GM21825 (cell line): ENCODE data around the gene ADM.
"Not testable (repeated sequence)": the region's sequence is repeated elsewhere in the genome, so short reads cannot be mapped to it uniquely, and the experiment has no call there.

Source experiments
- ATAC-seq: cut with Tn5 transposase; IDR thresholded peaks from one replicate; pipeline ENCODE4 v1.9.1; 2021; ENCODE audit warnings: mild to moderate bottlenecking, moderate library complexity; ENCODE audit not compliant: unreplicated experiment

Gene ADM, protein sequence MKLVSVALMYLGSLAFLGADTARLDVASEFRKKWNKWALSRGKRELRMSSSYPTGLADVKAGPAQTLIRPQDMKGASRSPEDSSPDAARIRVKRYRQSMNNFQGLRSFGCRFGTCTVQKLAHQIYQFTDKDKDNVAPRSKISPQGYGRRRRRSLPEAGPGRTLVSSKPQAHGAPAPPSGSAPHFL

DNA sequence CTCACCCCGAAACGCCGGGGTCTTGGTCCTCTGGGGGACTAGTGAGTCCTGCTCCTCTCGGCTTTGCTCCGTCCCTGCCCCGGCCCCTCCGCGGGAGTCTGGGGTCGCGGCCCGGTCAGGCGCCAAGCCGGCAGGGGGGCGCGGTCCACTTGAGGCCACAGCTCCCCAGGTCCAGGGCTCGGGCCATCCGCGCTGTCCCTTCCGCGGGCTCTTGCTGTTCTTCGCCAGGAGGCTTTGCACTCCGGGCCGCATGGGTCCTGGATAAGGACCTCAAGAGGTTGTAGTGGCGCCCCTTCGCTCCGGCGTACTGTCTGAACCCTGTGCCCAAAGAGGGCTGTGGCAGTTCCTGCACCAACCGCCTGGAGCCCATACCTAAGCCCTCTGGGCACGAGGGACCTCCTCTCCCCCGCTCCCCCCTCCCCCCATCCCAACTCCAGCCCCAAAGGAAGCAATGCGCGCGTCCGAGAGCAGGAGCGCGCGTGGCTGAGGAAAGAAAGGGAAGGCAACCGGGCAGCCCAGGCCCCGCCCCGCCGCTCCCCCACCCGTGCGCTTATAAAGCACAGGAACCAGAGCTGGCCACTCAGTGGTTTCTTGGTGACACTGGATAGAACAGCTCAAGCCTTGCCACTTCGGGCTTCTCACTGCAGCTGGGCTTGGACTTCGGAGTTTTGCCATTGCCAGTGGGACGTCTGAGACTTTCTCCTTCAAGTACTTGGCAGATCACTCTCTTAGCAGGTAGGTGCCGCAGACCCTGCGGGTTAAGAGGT, at the start of gene ADM:
Gene ADM, plus strand, starts transcription at position 579 of the 767 bp plus-strand sequence. CDS start 628 bp downstream, outside the sequence.
- ATAC-seq: no peak

DNA sequence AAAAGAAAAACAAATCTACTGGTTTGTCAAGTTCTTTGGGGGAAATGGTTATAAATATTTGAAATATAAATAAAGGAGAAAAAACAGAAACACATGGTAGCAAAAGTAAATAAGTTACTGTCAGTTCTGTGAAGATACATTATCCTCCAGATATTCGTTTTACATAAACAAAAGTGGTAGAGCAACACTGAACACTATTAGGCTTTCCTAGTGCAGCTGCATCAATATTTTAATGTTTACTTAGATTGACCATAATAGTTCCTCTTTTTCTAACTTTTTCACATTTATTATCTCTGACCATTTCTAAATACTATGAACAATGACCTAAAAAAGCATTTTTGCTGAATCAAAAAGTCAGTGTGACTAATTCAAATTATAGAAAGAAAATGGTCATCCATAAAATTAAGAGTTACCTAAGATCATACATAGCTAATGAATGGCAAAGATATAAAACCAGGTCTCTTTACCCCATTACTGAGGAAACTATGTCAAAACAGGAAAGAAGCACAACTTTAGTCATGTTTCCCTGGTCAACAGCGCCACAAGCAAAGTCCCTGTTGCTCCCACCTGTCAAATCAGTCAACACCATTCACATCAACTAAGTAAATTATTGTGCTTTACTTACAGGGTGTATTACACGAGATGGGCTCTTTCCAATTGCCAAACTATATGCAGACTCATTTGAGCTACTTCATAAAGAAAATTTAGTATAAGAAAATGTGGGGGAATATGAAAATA, 49.3 kb upstream of the ADM start:
- ATAC-seq: no peak

DNA sequence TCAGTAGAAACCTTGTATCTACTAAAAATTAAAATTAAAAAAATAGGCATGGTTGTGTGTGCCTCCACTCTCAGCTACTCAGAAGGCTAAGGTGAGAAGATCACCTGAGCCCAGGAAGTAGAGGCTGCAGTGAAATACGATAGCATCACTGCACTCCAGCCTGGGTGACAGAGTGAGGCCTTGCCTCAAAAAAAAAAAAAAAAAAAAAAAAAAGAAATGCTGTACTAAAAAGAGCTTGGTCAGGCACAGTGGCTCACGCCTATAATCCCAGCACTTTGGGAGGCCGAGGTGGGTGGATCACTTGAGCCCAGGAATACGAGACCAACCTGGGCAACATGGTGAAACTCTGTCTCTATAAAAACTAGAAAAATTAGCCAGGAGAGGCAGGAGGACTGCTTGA, 47.4 kb upstream of the ADM start:
- no peak for ATAC-seq

DNA sequence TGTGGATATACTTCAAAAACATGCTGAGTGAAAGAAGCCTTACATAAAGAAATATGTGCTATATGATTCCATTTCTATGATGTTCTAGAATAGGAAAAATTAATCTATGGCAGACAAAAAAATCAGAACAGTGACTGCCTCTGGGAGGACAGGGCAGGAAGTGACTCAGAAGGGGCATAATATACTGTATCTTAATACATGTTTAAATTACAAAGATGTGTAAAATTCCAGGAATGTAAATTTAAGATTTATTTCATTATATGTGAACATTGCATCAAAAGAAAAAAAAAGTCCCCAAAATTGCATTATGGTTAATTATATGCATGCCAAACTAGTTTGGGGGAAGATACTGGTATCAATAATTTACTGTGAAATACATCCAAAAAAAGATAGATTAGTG, 43.1 kb upstream of the ADM start:
- no peak for ATAC-seq

DNA sequence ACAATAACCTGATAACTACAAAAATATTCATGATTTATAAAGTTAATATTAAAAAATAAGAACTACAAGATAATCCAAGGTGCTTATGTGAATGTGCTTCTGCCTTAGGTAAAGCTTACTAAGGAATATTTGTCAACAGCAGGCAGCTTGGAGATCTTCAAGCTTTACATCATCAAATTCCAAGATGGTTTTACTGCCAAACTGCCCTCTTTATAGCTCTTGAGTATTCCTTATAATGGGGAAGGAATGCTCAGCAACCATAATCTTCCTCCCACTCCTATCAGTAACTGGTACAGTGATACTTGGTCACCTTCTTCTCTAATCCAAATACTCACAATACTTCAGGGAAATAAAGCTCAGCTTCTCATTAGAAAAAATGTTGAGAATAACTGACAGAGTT, 40.9 kb upstream of the ADM start:
- ATAC-seq: no peak

DNA sequence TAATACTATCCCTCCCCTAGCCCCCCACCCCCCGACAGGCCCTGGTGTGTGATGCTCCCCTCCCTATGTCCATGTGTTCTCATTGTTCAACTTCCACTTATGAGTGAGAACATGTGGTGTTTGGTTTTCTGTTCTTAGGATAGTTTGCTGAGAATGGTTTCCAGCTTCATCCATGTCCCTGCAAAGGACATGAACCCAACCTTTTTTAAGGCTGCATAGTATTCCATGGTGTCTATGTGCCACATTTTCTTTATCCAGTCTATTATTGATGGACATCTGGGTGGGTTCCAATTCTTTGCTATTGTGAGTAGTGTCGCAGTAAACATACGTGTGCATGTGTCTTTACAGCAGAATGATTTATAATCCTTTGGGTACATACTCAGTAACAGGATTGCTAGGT, 40.2 kb upstream of the ADM start:
- ATAC-seq: not testable (repeated sequence)

DNA sequence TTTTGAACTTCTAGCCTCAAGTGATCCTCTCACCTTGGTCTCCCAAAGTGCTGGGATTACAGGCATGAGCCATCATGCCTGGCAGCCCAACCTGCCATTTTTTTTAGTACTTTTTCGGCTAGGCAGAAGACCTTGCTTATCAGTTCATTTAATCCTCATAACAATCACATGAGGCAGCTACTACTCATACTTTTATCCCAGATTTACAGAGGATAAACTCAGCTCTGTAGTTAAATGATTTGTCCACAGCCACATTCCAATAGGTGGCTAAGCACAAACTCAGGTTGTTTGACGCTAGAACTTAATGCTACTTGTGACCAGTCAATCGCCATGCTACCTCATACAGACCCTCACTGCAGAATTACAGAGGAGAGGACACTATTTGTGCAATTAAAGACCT, 38.9 kb upstream of the ADM start:
- no peak for ATAC-seq

DNA sequence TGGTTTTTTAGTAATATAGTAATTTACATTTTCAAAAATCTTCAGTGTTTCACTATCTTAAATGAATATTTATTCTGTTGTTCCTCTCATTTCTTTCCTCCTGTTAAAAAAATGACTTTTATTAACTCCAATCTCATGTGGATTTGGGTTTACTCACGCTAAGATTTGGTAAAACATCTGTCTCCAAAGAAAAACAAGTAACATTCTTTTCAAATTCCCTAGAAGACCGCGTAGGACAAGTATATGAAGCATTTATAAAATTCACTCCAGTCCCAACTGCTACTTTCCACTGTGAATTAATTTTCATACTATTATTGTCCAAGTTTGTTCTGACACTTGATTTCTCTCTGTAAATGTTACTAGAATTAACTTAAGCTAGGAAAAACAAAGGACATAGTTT, 37.1 kb upstream of the ADM start:
- ATAC-seq: no peak

DNA sequence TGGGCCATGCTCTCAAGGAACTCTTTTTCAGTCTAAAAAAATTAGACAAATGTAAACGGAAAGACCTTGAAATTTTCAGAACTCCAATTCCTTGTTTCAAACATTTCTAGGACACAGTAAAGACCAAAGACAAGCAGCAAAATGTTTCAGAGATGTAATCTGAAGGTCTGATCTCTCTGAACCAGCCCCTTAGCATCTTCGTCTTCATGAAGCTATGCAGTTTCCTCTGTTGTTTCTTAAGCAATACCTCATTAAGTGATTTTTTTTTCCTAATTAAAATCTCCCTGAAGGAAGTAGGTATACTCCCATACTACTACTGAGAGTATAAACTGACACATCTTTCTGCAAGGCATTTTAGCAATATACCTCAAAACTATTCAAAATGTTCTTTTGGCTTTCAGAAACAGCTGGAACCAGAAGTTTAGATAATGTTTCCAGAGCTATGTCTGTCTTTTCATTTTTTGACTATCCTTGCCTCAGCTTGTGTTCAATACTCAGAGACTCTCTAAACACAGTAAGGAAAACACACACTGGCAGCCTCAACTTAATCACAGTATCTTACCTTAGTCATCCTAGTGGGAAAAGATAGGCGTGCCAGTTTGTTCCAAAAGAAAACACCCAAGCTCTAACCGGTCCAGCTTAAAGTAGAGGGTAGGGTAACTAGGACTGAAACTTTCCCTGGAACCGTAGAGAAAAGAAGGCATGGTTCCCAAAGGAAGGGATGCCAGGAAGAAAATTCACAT, 36.0 kb upstream of the ADM start:
- ATAC-seq: no peak

DNA sequence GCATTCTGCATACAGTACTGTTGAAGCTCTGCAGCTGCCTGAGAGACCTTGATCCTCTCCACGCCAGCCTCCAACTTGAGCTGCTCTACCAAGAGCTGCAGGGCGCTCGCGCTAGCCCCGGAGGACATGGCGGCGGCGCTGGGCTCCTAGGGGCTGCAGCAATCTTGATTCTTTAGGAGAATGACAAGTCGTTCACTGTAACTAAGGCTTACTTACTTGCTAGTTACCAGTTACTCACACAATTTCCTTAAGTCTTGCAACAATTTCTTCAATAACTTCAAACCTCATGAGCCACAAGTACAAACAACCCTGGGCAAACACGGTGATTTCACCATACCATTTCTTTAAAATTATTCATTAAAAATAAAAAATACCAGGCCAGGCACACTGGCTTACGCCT, 32.7 kb upstream of the ADM start:
- ATAC-seq: no peak

DNA sequence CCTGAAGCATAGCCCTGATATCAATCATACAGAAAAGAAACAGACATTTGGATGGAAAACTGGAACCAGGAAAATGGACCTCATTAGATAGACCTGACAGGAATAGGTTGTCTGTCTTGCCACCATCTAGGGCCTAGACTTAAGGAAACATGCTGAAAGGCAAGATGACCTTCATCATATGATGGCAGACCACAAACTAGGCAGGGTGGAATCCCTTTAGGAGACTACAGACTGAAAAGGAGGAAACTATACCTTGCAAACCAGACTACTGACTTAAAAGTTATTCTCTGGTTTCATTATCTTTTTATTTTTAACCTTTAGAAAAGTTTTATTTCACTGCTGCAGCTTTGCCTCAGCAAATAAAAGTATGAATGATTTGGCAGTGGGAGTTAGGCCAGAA, 31.1 kb upstream of the ADM start:
- peak; percentile 55 for ATAC-seq

DNA sequence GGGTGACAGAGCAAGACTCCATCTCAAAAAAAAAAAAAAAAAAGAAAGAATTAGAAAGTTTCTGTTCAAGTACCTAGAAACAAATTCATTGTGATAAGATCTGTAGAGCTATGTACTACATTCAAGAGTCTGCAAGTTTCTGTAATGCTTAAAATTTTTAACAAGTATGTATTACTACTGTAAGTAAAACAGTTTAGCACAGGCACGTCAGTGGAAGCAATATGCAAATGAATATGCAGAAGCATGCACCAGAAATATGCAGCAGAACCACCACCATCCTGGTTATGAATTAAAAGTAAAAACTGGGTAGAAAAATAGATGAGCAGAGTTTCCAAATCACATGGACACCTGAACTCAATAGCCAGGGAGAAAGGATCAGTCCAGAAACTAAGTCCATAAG, 30.1 kb upstream of the ADM start:
- ATAC-seq: no peak

DNA sequence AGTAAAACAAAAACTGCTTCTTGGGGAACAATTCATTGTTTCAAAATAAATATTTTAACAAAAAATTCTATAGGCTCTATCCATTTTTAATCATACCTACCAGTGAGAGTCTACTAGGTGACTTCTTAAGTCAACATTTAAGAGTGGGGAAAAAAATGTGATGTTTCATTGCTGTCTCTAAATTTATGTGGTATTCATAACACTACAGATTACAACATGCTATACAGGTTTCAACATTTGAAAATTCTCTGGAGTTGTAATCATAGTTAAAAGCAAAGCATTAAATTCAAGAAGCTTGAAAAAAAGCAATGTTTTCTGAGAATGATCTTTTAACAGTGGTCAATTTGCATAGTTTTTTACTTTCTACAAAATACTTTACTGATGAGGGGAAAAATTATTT, 29.2 kb upstream of the ADM start:
- ATAC-seq: no peak

DNA sequence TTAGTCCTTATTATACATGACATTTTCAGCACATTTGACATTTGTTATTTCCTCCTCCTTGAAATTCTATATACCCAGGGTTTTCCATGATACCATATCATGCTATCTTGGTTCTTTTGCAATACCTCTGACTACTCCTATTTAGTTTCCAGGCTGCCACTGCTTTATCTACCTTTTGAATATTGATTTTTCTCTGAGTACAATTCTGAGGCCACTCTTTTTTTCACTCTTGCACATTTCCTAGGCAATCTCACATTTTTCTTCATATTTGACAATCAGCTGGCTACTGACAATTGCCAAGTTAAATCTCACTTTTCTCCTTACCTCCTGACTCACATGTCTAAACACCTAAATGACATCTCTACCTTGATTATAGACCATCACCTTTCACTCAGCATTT, 22.8 kb upstream of the ADM start:
- ATAC-seq: no peak

DNA sequence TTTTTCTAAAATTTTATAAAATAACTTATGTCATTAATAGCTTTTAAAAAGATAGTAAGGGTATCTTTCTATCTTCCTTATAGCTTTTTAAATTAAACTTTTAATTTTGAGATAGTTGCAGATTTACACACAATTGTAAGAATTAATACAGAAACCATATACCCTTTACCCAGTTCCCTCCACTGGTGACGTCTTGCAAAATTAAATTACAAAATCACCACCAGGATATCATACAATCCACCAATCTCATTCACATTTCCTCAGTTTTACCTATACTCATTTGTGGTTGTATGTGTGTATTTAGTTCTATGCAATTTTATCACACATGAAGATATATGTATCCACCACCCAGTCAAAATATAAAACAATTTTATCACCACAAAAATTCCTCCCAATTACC, 20.9 kb upstream of the ADM start:
- no peak for ATAC-seq

DNA sequence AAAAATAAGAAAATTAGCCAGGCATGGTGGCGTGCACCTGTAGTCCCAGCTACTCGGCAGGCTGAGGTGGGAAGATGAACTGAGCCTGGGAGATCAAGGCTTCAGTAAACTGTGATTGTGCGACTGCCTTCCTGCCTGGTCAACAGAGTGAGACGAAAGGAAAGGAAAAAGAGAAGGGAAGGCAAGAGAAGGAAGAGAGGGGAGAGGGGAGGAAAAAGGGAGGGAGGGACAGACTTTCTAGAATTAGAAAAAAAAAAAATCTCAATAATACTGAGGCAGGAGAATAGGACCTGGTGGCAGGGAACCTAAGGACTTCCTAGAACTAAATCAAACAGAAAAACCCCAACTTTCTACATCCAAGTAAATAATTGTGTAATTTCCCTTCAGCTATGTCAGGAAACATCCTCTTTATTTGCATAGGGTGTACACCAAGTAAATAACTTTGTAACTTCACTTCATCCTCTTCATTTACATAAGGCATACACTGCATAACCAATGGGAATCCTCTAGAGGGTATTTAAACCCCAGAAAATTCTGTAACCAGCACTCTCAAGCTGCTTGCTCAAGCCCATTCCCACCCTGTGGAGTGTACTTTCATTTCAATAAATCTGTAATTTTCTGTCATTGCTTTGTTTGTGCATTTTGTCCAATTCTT, 19.6 kb upstream of the ADM start:
- ATAC-seq: no peak

DNA sequence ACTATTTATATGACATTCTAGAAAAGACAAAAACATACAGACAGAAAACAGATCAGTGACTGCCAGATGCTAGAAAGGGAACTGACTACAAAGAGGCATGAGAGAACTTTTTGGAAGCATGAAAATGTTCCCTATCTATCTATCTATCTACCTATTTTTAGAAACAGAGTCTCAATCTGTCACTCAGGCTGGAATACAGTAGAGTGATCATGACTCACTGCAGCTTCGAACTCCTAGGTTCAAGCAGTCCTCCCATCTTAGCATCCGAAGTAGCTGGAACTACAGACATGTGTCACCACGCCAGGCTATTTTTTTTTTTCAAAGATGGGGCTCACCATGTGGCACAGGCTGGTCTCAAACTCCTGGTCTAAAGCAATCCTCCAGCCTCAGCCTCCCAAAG, 17.7 kb upstream of the ADM start:
- no peak for ATAC-seq

DNA sequence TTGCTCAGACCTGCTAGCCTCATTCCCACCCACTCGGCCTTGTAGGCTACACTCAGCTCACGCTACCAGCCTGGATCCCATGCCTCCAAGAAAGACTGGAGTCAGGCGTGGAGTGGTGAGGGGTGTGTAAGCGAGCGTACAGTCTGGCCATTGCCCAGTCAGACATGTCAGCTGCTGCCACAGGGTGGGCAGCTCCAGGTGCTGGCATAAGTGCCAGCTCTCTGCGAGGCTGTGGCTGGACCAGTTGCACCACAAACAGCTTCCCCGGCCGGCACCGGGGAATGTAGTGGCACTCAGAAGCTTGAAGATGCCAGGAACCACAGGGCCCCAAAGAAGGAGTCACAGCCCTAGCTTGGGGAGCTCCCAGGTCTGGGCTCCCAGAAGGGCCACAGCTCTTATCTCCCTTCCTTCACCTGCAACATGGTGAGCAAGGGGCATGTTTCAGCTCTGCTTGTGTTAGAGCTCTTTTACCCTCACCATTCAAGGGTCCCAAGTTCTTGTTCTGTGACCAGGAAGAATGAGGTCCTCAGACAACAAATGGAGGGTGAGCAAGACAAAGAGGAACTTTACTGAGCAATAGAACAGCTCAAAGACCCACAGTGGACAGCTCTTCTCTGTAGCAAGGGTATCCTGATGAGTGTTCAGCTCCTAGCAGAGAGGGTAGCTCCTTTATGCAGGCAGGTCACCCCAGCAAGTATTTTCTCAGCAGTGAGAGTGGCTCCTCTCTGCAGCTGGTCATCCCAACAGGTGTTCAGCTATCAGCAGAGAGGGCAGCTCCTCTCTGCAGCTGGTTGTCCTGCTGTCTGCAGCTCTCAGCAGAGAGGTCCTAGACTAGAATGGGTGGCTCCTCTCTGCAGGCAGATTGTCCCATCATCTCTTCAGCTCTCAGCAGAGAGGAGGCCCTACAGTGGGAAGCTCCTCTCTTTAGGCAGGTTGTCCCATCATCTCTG, 16.8 kb upstream of the ADM start:
- no peak for ATAC-seq

DNA sequence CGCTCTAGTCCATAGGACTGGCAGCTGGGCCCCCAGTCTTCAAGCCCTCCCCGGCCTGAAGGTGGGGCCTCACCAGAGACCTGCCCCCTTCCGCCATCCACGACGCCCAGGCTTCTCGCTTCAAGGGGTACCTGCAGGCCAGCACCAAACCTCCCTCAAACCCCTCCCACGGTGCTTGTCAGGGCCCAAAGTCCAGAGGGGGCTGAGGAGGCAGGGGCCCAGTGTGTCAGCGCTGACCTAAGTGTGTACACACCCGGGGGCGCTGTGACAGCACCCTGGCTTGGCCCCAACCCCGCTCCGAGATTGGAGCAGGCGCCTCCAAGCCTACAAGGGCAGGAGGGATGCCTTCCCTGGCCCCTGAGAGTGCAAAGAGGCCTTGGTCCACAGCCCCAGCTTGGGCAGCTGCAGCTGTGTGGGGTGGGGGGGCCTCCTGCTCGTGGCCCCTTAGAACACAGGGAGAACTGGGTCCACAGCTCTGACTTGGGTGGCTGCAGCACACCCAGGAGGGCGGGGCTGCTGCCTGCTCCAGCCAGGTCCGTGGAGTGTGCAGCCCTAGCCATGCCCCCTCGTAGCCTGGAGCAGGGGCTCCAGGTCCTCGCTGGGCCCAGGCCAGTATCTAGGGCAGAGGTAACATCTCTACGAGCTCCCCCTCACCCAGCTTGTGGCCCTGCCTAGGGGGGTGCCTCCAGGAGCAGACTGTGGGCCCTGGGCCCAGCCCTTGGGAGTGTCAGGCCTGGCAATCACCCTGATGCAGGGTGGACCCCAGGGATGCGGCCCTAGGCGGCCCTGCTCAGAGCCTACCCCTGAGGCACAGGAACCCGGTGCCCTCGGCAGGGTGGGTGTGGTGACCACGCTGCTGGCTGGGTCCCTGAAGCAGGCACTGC, 15.8 kb upstream of the ADM start:
- ATAC-seq: no peak
